Esophagus muscularis mucosa (tissue), 4 donors: Measurements from ENCODE around the gene LMO4. TPM values are rescaled to one million over a fixed set of nuclear protein-coding genes. Genes with fewer than 3 reads are reported as not detected.

Experiments used
- DNase-seq: peaks from one replicate; pipeline ENCODE4 v3.0.0-alpha.2; 2017; ENCODE audit errors: extremely low spot score
- H3K27ac ChIP-seq, 4 donors: fragments of 200-600 bp; sonication (generic); replicated peaks in 1 of 4; 1 replicate in 3 of 4; 2 replicates in 1 of 4; pipeline ENCODE4 v1.5.1; 2016 to 2019; ENCODE audit warnings: mild to moderate bottlenecking in 1 of 4
- H3K27me3 ChIP-seq, 4 donors: fragments of 200-600 bp; sonication (generic); one replicate each; pipeline versions ENCODE4 v1.5.1 to v1.6.0; 2016 to 2019
- H3K36me3 ChIP-seq, 4 donors: fragments of 200-600 bp; sonication (generic); one replicate each; pipeline ENCODE4 v1.5.1; 2016 to 2019
- H3K4me1 ChIP-seq, 4 donors: fragments of 200-600 bp; sonication (generic); one replicate each; pipeline ENCODE4 v1.5.1; 2016 to 2019
- H3K4me3 ChIP-seq, 4 donors: fragments of 200-600 bp; sonication (generic); 1 replicate in 2 of 4; 2 replicates in 2 of 4; pipeline ENCODE4 v1.5.1; 2016 to 2019; ENCODE audit warnings: mild to moderate bottlenecking in 4 of 4, moderate library complexity in 1 of 4
- H3K9me3 ChIP-seq, 4 donors: fragments of 200-600 bp; sonication (generic); 1 replicate in 3 of 4; 2 replicates in 1 of 4; pipeline ENCODE4 v1.5.1; 2016 to 2019
- EP300 ChIP-seq: sonication (generic); formaldehyde crosslinking; IDR thresholded peaks from one replicate; pipeline ENCODE4 v1.6.1; 2017; ENCODE audit warnings: antibody characterized with exemption
- POLR2A ChIP-seq: fragments of 450-650 bp; IDR thresholded peaks from one replicate; pipeline ENCODE4 v1.6.1; 2017; ENCODE audit warnings: antibody characterized with exemption, moderate library complexity, mild to moderate bottlenecking, low read depth
- POLR2AphosphoS5 ChIP-seq, 2 donors: sonication (generic); formaldehyde crosslinking; IDR thresholded peaks; one replicate each; pipeline ENCODE4 v1.6.1; 2017; ENCODE audit warnings: antibody characterized with exemption in 2 of 2
- WGBS: methylation state at CpG from one replicate; pipeline ENCODE4 v1.1.5; 2018; 5-methylcytosine and 5-hydroxymethylcytosine counted together
- intact Hi-C: fragments of 100-400 bp; cut with DNase I; formaldehyde crosslinking; loops from one replicate; pipeline ENCODE4 v1.15.1; 2023
- total RNA-seq, 4 donors: library from RNA; depleted of rRNA; stranded (reverse); fragments of >200 nt; gene quantifications; one replicate each; pipeline versions ENCODE4 v1.1.0 to v1.2.1, GENCODE V29; 2016
- TF ChIP-seq, protein P1 (sequence below), 3 experiments: fragments of 200-600 bp in 2 of 3; fragments of 450-650 bp in 1 of 3; sonication (generic) in 2 of 3; IDR thresholded peaks; one replicate each; pipeline ENCODE4 v1.5.1; 2017 to 2019; ENCODE audit warnings: antibody characterized with exemption in 3 of 3, mild to moderate bottlenecking in 2 of 3, moderate library complexity in 1 of 3

LMO4 gene
- total RNA-seq, 4 donors from 2014 or later: 43.2 to 54.4 (median 47.7) TPM

- Histone ChIP-seq H3K4me3 (no peak overlapping the region), H3K27me3 (no peaks in the 10 kb centered on the region), H3K27ac (peak overlapping the region in 1 of 4 donors; percentile 89), H3K9me3 (no peaks in the 10 kb centered on the region), H3K4me1 (peaks cover 7 to 17% (median 10%) of the 10 kb centered on the region in 4 donors), H3K36me3 (no peaks in the 10 kb centered on the region)
- no peak for TF ChIP-seq POLR2AphosphoS5 (IDR thresholded peaks at IDR 0.05)
- TF ChIP-seq, protein P1, sequence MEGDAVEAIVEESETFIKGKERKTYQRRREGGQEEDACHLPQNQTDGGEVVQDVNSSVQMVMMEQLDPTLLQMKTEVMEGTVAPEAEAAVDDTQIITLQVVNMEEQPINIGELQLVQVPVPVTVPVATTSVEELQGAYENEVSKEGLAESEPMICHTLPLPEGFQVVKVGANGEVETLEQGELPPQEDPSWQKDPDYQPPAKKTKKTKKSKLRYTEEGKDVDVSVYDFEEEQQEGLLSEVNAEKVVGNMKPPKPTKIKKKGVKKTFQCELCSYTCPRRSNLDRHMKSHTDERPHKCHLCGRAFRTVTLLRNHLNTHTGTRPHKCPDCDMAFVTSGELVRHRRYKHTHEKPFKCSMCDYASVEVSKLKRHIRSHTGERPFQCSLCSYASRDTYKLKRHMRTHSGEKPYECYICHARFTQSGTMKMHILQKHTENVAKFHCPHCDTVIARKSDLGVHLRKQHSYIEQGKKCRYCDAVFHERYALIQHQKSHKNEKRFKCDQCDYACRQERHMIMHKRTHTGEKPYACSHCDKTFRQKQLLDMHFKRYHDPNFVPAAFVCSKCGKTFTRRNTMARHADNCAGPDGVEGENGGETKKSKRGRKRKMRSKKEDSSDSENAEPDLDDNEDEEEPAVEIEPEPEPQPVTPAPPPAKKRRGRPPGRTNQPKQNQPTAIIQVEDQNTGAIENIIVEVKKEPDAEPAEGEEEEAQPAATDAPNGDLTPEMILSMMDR (IDR thresholded peaks at IDR 0.05): peak; percentile 74 to 86 (median 74)
- no peak for TF ChIP-seq POLR2A
- no peak for TF ChIP-seq EP300
- intact Hi-C loops: loop anchor here (2.0 kb wide), 1 partner anchor 627 kb away; no protein-coding TSS in a partner anchor
- no peak for DNase-seq
- 45% methylated on average over 10 of the region's 10 CpGs for WGBS
Observed at GRCh38 chr1:87325982-87326738, 2.5 kb upstream of the LMO4 start.

- no peak for DNase-seq
- Histone ChIP-seq H3K27me3 (no peaks in the 10 kb centered on the region), H3K4me1 (peaks cover 14 to 24% (median 18%) of the 10 kb centered on the region in 4 donors), H3K27ac (peak overlapping the region; percentile 89 to 98 (median 94)), H3K36me3 (no peaks in the 10 kb centered on the region), H3K9me3 (no peaks in the 10 kb centered on the region), H3K4me3 (peak overlapping the region; percentile 77 to 97 (median 88))
- intact Hi-C loops: loop anchor here (2.0 kb wide), 1 partner anchor 625 kb away; no protein-coding TSS in a partner anchor
- TF ChIP-seq EP300 (no peak), POLR2AphosphoS5 (IDR thresholded peaks at IDR 0.05) (no peak), POLR2A (no peak)
- TF ChIP-seq, protein P1 (IDR thresholded peaks at IDR 0.05): no peak
- 15% methylated on average over 18 of the region's 27 CpGs for WGBS
Observed at GRCh38 chr1:87327376-87328271, 1.1 kb upstream of the LMO4 start.

DNA sequence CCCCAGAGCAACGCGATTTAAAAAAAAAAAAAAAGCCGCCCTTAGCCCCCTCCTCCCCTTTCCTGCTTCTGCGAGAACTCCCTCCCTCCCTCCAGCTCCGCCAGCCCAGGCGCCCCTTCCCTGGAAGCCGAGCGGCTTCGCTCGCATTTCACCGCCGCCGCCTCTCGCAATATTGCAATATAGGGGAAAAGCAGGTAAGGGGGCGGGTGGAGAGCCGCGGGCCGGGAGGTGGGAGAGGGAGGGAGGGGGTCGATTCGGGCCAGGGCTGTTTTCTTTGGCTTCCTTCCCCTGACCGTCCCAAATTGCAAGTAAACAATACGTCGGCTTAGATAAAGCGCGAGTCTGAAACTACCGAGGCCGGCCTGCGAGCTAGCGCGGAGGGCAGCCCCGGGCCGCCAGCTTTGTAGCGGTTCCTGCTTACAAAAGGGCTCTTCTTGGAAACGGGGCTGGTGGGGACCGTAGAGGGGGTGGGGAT lies 408 bp downstream of the LMO4 start:
- peak overlapping the region; percentile 89 to 98 (median 94) for H3K27ac ChIP-seq
- H3K27me3 ChIP-seq: no peaks in the 10 kb centered on the region
- H3K9me3 ChIP-seq: no peaks in the 10 kb centered on the region
- 0% methylated on average over 22 of the region's 35 CpGs for WGBS
- intact Hi-C loops: no loop called here
- DNase-seq: peak; percentile 94
- TF ChIP-seq EP300 (no peak), POLR2AphosphoS5 (IDR thresholded peaks at IDR 0.05) (no peak), POLR2A (no peak)
- TF ChIP-seq, protein P1 (IDR thresholded peaks at IDR 0.05): no peak
- H3K4me3 ChIP-seq: peak overlapping the region; percentile 77 to 97 (median 88)
- H3K4me1 ChIP-seq: peaks cover 29 to 39% (median 32%) of the 10 kb centered on the region in 4 donors
- H3K36me3 ChIP-seq: no peaks in the 10 kb centered on the region

DNA sequence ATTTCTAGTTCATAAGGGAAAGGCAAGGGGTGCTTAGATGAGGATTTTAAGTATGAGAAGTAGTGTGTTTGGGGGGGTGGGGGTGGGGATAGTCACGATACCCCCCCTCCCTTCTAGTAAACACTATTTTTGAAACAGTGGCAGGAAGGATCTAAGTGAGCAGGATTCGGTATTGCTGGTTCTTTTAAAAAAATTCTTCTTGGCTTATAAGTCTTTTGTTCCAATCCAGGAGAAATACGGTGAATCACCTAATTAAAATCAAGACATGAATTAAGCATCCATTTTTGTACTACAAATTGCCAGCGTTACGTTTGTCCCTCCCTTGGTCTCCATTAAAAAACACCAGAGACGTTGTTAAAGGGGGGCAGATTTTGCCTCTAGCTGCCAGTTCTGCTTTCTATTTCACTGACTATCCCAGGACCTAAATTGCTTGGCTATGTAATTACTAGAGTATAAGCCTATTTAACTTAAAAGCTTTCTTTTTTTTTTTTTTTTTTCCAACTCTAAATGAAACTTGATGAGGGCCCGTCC lies 911 bp downstream of the LMO4 start:
- no peaks in the 10 kb centered on the region for H3K9me3 ChIP-seq
- no peak for DNase-seq
- TF ChIP-seq POLR2A (no peak), EP300 (no peak), POLR2AphosphoS5 (IDR thresholded peaks at IDR 0.05) (no peak)
- TF ChIP-seq, protein P1 (IDR thresholded peaks at IDR 0.05): no peak
- intact Hi-C loops: no loop called here
- WGBS: 0% methylated on average over 7 of the region's 7 CpGs
- peak overlapping the region; percentile 89 to 98 (median 94) for H3K27ac ChIP-seq
- peak overlapping the region; percentile 77 to 97 (median 88) for H3K4me3 ChIP-seq
- H3K4me1 ChIP-seq: peaks cover 34 to 44% (median 37%) of the 10 kb centered on the region in 4 donors
- no peaks in the 10 kb centered on the region for H3K27me3 ChIP-seq
- no peaks in the 10 kb centered on the region for H3K36me3 ChIP-seq
